HG03354 (cell line): ENCODE results near the gene BNC2.

Source experiments
- ATAC-seq: cut with Tn5 transposase; IDR thresholded peaks from one replicate; pipeline ENCODE4 v1.9.1; 2021; ENCODE audit warnings: mild to moderate bottlenecking; ENCODE audit not compliant: unreplicated experiment, poor library complexity, severe bottlenecking

BNC2 gene

GRCh38 chr9:16726029-16726428 is 144.4 kb downstream of the BNC2 start:
- ATAC-seq = no peak

GRCh38 chr9:16725066-16725465 is 145.4 kb downstream of the BNC2 start:
- no peak for ATAC-seq

GRCh38 chr9:16721972-16722371 is 148.5 kb downstream of the BNC2 start:
- ATAC-seq = no peak

DNA sequence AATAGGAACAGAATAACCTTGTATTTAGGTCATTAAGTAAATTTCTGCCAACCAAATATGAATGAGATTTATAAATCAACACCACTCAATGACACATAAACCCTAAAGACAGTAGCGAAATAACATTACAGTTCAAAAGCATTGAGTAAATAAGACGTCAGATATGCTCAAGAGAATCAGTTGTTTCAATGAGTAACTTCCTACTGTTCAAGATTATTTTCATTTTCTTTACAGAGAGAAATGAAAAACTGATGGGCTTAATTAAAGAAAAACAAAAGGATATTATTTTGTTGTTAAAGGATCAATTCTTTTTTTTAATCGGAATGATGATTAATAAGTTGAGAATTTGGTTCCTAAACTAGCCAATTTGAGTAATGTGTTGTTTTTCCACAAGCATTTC is 150.1 kb downstream of the BNC2 start:
- ATAC-seq = no peak

DNA sequence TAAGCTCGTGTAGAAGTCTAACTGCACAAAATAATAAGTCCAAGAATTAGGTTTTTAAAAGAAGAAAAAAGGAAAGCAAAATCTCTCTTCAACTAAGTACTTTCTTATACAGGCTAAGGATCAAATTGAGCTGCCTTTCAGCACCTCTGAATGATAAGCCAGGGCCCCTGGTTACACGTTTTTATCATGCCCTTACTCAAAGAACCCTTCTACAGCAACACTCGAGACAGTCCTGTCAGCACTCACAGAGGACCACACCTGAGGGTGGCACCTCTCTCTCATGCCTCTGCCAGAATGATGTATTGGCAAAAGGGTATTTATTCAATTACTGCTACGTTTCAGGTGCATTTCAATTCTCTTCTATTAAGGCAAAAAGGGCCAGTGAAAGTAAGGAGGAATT is 150.5 kb downstream of the BNC2 start:
- no peak for ATAC-seq

GRCh38 chr9:16718952-16719351 is 151.5 kb downstream of the BNC2 start:
- ATAC-seq = no peak

- ATAC-seq = no peak
Observed at GRCh38 chr9:16718296-16718695, 152.2 kb downstream of the BNC2 start.

DNA sequence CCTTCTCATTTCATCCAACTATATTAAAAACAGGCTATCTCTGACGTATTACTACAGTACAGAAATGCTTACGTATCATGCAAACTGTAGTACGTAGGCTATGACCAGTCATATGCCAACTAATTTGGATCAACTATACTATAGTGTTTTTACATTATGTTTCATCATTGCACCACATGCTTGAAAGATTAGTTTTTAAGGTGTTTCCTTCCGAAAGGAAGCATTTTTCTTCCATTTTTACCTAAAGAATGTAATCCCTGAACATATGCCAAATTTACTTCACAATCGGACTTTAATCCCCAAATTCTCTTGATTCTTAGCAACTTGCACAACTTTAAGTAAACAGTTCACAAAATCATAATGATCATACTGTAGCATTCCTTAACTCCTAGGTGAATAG is 153.9 kb downstream of the BNC2 start:
- ATAC-seq = no peak

- ATAC-seq = no peak
Observed at GRCh38 chr9:16715404-16715803, 155.1 kb downstream of the BNC2 start.

DNA sequence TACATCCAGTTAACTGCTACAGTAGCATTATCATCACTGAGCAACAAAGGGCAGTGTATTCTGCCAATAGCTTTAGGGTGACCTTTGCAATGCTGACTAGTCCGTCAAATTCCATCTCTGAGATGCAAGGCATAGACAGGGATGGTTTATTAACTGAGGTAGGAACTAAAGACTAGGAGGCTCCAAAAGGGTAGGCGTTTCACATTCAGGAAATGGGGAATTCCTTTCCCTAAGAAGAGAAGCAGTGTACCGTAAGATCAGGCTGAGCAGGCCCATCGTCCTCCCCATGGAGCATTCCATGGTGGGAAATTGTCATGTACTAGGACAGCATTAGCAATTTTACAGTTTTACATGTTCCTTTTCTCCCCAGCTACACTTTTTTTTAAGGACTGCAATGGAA is 157.7 kb downstream of the BNC2 start:
- ATAC-seq = no peak

DNA sequence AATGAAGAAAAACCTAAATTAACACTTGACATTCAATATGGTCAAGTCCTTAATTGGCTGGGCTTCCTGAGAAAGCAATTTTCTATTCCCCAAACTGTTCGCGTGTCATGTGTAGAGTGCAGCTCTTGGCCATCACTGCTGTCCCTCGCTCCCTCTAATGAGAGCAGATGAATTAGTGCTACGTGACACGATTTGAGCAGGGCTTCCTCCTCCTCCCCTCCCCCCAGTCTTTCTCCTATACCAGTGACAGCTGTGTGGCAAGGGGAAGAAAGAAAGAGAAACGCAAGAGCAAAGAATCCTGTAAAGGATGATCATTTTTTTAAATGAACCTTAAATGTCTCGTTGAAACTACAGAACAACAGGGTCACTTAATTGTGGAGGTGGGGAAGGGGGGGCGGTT is 159.6 kb downstream of the BNC2 start:
- ATAC-seq = no peak

GRCh38 chr9:16709924-16710323 is 160.5 kb downstream of the BNC2 start:
- ATAC-seq = no peak

DNA sequence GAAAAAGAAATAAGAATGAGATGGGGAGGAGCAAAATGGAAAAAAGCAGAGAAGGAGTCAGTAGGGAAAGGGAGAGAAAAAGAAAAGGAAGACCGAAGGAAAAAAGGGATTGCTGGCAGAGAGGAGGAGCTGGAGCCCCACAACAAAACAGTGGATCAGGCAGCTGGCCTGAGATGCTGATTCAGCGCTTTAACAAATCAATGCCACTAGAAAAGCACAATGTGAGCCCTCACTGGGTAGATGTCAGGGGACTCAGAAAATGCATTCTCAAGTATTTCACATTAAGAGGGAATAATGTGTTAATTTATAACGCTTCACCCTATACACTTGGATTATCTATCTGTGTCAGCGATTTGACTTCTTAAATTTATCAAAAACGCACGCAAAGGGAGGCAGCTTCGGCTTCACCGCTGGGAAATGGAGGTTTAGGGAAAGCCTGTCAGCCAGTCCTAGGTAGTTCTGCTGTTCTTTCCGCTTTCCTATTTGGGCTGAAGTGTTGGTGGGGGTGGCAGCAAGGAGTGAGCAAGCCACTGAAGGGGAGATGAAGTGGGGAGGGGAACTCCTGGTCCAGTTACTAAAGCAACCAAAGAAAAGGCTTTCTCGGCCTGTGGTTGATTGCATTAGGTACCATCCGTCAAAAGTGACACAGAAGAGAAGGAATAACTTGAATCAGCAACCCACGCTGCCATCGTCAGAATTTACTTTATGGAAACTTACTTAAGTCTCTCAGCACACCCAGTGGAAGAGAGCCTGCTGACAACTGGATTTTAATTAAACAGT is 161.6 kb downstream of the BNC2 start:
- no peak for ATAC-seq

GRCh38 chr9:16705111-16705604 is 165.3 kb downstream of the BNC2 start:
- no peak for ATAC-seq

DNA sequence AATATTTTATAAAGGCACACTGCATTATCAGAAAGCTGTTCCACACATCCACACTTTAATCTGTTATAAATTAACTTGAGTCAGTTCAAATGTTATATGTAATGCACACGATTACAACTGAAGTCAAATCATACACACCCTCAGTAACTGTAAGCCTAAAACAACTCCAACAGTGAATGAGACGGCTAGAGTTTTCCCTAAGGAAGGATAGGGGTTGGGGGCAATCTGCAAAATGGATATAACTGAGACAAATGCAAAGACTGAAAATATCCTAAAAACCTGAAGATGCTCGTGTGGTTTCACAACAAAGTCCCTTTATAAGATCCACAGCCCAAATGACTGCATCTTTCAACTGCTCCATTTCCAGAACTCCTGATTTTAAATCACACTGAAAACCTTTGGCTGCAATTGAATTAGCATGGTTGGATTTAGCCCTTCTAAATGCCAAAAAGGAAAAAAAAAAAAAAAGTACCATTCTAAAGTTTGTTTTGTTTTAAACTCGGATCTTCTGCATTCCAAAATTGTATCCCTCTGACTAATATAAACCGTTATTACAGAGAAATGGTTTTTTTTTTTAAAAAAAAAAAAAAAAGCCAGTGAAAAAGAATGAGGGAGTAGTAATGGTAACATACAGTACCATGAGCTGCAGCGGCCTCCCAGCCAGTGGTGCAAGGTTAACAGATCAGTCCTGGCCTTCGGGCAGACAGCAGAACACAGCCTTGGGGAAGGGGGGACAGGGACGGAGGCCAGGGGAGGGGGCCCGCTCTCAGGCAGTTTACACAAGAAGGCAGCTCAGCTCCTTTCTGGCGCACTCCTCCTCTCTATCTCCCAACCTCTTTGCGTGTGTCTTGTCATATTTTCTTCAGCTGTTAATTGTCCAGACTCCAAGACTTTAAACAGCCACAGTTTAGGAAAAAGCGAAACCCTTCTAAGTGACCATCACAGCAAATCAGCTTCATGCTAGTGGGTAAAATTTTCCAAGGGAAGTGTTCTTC is 166.1 kb downstream of the BNC2 start:
- no peak for ATAC-seq

GRCh38 chr9:16701347-16701746 is 169.1 kb downstream of the BNC2 start:
- ATAC-seq = no peak

DNA sequence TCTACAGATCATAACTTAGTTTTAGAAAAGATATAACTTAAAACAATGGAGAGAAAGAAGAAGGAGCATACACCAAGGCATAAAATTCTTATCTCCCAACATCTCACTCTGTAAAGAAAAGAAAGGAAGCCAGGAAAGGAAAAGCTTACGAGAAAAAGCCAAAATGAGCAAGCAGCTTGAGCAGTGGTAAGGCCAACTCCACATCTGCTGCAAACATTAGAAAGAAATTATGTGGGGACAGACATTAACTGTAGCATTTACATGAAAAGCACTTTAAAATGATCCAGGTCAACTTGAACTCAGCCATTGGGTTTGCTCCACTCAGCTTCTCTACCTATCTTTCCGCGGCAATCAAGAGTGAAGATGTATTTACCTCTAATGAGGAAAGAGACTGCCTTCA is 176.9 kb downstream of the BNC2 start:
- ATAC-seq = no peak

GRCh38 chr9:16690628-16691027 is 179.8 kb downstream of the BNC2 start:
- ATAC-seq = no peak

DNA sequence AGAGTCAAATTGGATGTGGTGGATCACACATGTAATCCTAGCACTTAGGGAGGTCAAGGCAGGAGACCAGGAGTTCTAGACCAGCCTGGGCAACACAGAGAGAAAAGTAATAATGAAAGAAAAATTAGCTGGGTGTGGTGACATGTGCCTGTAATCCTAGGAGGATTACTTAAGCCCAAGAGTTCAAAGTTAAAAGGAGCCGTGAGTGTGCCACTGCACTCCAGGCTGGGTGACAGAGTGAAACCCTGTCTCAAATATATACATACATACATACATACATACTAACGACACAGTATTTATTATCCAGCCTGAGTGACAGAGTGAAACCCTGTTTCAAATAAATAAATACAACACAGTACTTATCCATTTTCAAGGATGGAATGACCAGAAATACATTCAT is 180.3 kb downstream of the BNC2 start:
- ATAC-seq = no peak

DNA sequence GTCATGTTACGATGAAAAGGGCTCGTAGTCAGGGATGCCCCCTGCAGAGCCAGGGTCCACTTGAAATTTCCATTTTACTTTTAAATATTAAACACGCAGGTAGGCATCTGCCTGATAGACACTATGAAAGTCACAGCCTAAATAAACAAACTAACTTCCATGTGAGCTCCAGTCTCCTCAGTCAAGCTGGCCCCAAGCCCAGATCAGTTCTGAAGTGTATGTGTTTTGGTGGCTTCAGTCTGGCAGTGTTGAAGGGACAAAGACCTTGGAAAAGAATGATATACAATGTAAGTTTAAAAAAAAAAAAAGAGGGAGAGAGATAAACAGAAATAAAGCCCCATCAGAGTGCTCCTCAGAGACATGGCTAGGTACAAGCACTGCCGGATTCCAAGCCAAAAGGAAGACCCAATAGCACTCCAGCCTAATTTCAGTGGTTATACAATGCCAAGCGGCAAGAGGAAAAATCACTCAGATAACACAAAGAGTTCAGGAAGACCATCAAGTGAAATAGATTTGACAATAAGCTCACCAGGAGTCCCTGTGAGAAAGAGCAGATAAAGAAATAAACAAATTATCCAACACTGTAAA is 181.0 kb downstream of the BNC2 start:
- no peak for ATAC-seq
